ENCODE measurements around the gene KDM4E. TPM values are rescaled to one million over a fixed set of nuclear protein-coding genes. Genes with fewer than 3 reads are reported as not detected.

The KDM4E gene
- not detected for polyA plus RNA-seq (2013, experiment 1 of 4)
- polyA plus RNA-seq (2013, experiment 2 of 4), result not detected
- polyA plus RNA-seq (2013, experiment 3 of 4), result not detected
- not detected for polyA plus RNA-seq (2013, experiment 4 of 4)

- Histone ChIP-seq H3K36me3 (ENCODE audit: control insufficient read depth, insufficient read depth, low read length) (no peaks in the 10 kb centered on the region), H3K9me3 (ENCODE audit: control insufficient read depth, low read length) (no peaks in the 10 kb centered on the region), H3K27ac (ENCODE audit: insufficient read depth, low read depth, low read length, poor library complexity, severe bottlenecking) (no peak within 1 kb of the TSS), H3K4me1 (ENCODE audit: control insufficient read depth, insufficient read depth, low read length) (no peaks in the 10 kb centered on the region), H3K27me3 (ENCODE audit: control insufficient read depth, insufficient read depth, low read length, poor library complexity, severe bottlenecking) (no peaks in the 10 kb centered on the region), H3K4me3 (ENCODE audit: insufficient read depth, low read depth, low read length) (no peak within 1 kb of the TSS)
- 92 to 100% methylated on average over 1 of the region's 1 CpG for WGBS, 2 experiments
Measured at GRCh38 chr11:95024958-95025357, at the start of gene KDM4E. Gene KDM4E, plus strand, starts transcription at chr11:95025258. Its CDS starts 300 bp downstream, at chr11:95025558.

- 81 to 91% methylated on average over 1 of the region's 1 CpG for WGBS, 2 experiments
- H3K9me3 ChIP-seq (ENCODE audit: control insufficient read depth, low read length), result no peaks in the 10 kb centered on the region
- H3K27me3 ChIP-seq (ENCODE audit: control insufficient read depth, insufficient read depth, low read length, poor library complexity, severe bottlenecking), result no peaks in the 10 kb centered on the region
- H3K27ac ChIP-seq (ENCODE audit: insufficient read depth, low read depth, low read length, poor library complexity, severe bottlenecking), result no peak overlapping the region
- peaks cover 7% of the 10 kb centered on the region for H3K4me1 ChIP-seq (ENCODE audit: control insufficient read depth, insufficient read depth, low read length)
- peaks cover 5% of the 10 kb centered on the region for H3K36me3 ChIP-seq (ENCODE audit: control insufficient read depth, insufficient read depth, low read length)
- no peak overlapping the region for H3K4me3 ChIP-seq (ENCODE audit: insufficient read depth, low read depth, low read length)
Measured at GRCh38 chr11:94975599-94975998, 49.5 kb upstream of the KDM4E start.

- H3K4me1 ChIP-seq (ENCODE audit: control insufficient read depth, insufficient read depth, low read length), result no peaks in the 10 kb centered on the region
- H3K27ac ChIP-seq (ENCODE audit: insufficient read depth, low read depth, low read length, poor library complexity, severe bottlenecking), result no peak overlapping the region
- no peaks in the 10 kb centered on the region for H3K36me3 ChIP-seq (ENCODE audit: control insufficient read depth, insufficient read depth, low read length)
- H3K27me3 ChIP-seq (ENCODE audit: control insufficient read depth, insufficient read depth, low read length, poor library complexity, severe bottlenecking), result peaks cover 4% of the 10 kb centered on the region
- H3K4me3 ChIP-seq (ENCODE audit: insufficient read depth, low read depth, low read length), result no peak overlapping the region
- H3K9me3 ChIP-seq (ENCODE audit: control insufficient read depth, low read length), result no peaks in the 10 kb centered on the region
- WGBS, 2 experiments, result 81 to 90% methylated on average over 3 of the region's 4 CpGs
Measured at GRCh38 chr11:94987378-94987777, 37.7 kb upstream of the KDM4E start.

GRCh38 chr11:94988748-94989147 is 36.3 kb upstream of the KDM4E start:
- Histone ChIP-seq H3K27ac (ENCODE audit: insufficient read depth, low read depth, low read length, poor library complexity, severe bottlenecking) (no peak overlapping the region), H3K4me3 (ENCODE audit: insufficient read depth, low read depth, low read length) (no peak overlapping the region), H3K27me3 (ENCODE audit: control insufficient read depth, insufficient read depth, low read length, poor library complexity, severe bottlenecking) (peaks cover 4% of the 10 kb centered on the region), H3K36me3 (ENCODE audit: control insufficient read depth, insufficient read depth, low read length) (no peaks in the 10 kb centered on the region), H3K4me1 (ENCODE audit: control insufficient read depth, insufficient read depth, low read length) (no peaks in the 10 kb centered on the region), H3K9me3 (ENCODE audit: control insufficient read depth, low read length) (no peaks in the 10 kb centered on the region)
- 87 to 88% methylated on average over 1 of the region's 1 CpG for WGBS, 2 experiments

GRCh38 chr11:94993400-94993943 is 31.6 kb upstream of the KDM4E start:
- Histone ChIP-seq H3K4me3 (ENCODE audit: insufficient read depth, low read depth, low read length) (no peak overlapping the region), H3K9me3 (ENCODE audit: control insufficient read depth, low read length) (no peaks in the 10 kb centered on the region), H3K27ac (ENCODE audit: insufficient read depth, low read depth, low read length, poor library complexity, severe bottlenecking) (no peak overlapping the region), H3K27me3 (ENCODE audit: control insufficient read depth, insufficient read depth, low read length, poor library complexity, severe bottlenecking) (peaks cover 4% of the 10 kb centered on the region), H3K36me3 (ENCODE audit: control insufficient read depth, insufficient read depth, low read length) (no peaks in the 10 kb centered on the region), H3K4me1 (ENCODE audit: control insufficient read depth, insufficient read depth, low read length) (no peaks in the 10 kb centered on the region)
- no CpG with 5 or more reads among the region's 2 CpGs for WGBS, 2 experiments

GRCh38 chr11:94997437-94997836 is 27.6 kb upstream of the KDM4E start:
- Histone ChIP-seq H3K27me3 (ENCODE audit: control insufficient read depth, insufficient read depth, low read length, poor library complexity, severe bottlenecking) (no peaks in the 10 kb centered on the region), H3K27ac (ENCODE audit: insufficient read depth, low read depth, low read length, poor library complexity, severe bottlenecking) (no peak overlapping the region), H3K9me3 (ENCODE audit: control insufficient read depth, low read length) (no peaks in the 10 kb centered on the region), H3K36me3 (ENCODE audit: control insufficient read depth, insufficient read depth, low read length) (no peaks in the 10 kb centered on the region), H3K4me1 (ENCODE audit: control insufficient read depth, insufficient read depth, low read length) (no peaks in the 10 kb centered on the region), H3K4me3 (ENCODE audit: insufficient read depth, low read depth, low read length) (no peak overlapping the region)
- 92 to 95% methylated on average over 6 of the region's 6 CpGs for WGBS, 2 experiments

- 94 to 95% methylated on average over 13 of the region's 13 CpGs for WGBS, 2 experiments
- H3K27me3 ChIP-seq (ENCODE audit: control insufficient read depth, insufficient read depth, low read length, poor library complexity, severe bottlenecking), result no peaks in the 10 kb centered on the region
Measured at GRCh38 chr11:94998285-94998684, 26.8 kb upstream of the KDM4E start.

GRCh38 chr11:95003716-95004115 is 21.3 kb upstream of the KDM4E start:
- Histone ChIP-seq H3K27me3 (ENCODE audit: control insufficient read depth, insufficient read depth, low read length, poor library complexity, severe bottlenecking) (no peaks in the 10 kb centered on the region), H3K9me3 (ENCODE audit: control insufficient read depth, low read length) (no peaks in the 10 kb centered on the region), H3K27ac (ENCODE audit: insufficient read depth, low read depth, low read length, poor library complexity, severe bottlenecking) (no peak overlapping the region), H3K4me1 (ENCODE audit: control insufficient read depth, insufficient read depth, low read length) (no peaks in the 10 kb centered on the region), H3K36me3 (ENCODE audit: control insufficient read depth, insufficient read depth, low read length) (no peaks in the 10 kb centered on the region), H3K4me3 (ENCODE audit: insufficient read depth, low read depth, low read length) (no peak overlapping the region)

More at GRCh38 chr11:94998285-94998684, 26.8 kb upstream of the KDM4E start:
- Histone ChIP-seq H3K9me3 (ENCODE audit: control insufficient read depth, low read length) (no peaks in the 10 kb centered on the region), H3K4me3 (ENCODE audit: insufficient read depth, low read depth, low read length) (no peak overlapping the region), H3K36me3 (ENCODE audit: control insufficient read depth, insufficient read depth, low read length) (no peaks in the 10 kb centered on the region), H3K4me1 (ENCODE audit: control insufficient read depth, insufficient read depth, low read length) (no peaks in the 10 kb centered on the region), H3K27ac (ENCODE audit: insufficient read depth, low read depth, low read length, poor library complexity, severe bottlenecking) (no peak overlapping the region)

GRCh38 chr11:95005642-95006041 is 19.4 kb upstream of the KDM4E start:
- Histone ChIP-seq H3K4me1 (ENCODE audit: control insufficient read depth, insufficient read depth, low read length) (no peaks in the 10 kb centered on the region), H3K27ac (ENCODE audit: insufficient read depth, low read depth, low read length, poor library complexity, severe bottlenecking) (no peak overlapping the region), H3K36me3 (ENCODE audit: control insufficient read depth, insufficient read depth, low read length) (no peaks in the 10 kb centered on the region), H3K4me3 (ENCODE audit: insufficient read depth, low read depth, low read length) (no peak overlapping the region), H3K9me3 (ENCODE audit: control insufficient read depth, low read length) (no peaks in the 10 kb centered on the region), H3K27me3 (ENCODE audit: control insufficient read depth, insufficient read depth, low read length, poor library complexity, severe bottlenecking) (no peaks in the 10 kb centered on the region)
- 82 to 92% methylated on average over 1 of the region's 1 CpG for WGBS, 2 experiments

GRCh38 chr11:95011376-95011775 is 13.7 kb upstream of the KDM4E start:
- Histone ChIP-seq H3K27ac (ENCODE audit: insufficient read depth, low read depth, low read length, poor library complexity, severe bottlenecking) (no peak overlapping the region), H3K4me3 (ENCODE audit: insufficient read depth, low read depth, low read length) (no peak overlapping the region), H3K4me1 (ENCODE audit: control insufficient read depth, insufficient read depth, low read length) (no peaks in the 10 kb centered on the region)

More at GRCh38 chr11:95011376-95011775, 13.7 kb upstream of the KDM4E start:
- no peaks in the 10 kb centered on the region for H3K27me3 ChIP-seq (ENCODE audit: control insufficient read depth, insufficient read depth, low read length, poor library complexity, severe bottlenecking)
- no peaks in the 10 kb centered on the region for H3K36me3 ChIP-seq (ENCODE audit: control insufficient read depth, insufficient read depth, low read length)
- H3K9me3 ChIP-seq (ENCODE audit: control insufficient read depth, low read length), result no peaks in the 10 kb centered on the region
